ENCODE data around the gene MKNK2.
"Not testable (repeated sequence)": the region's sequence is repeated elsewhere in the genome, so short reads cannot be mapped to it uniquely, and the experiment has no call there.

Gene MKNK2

GRCh38 chr19:2050991-2051772 is at the start of gene MKNK2:
Gene MKNK2 (minus strand): TSS chr19:2051244. CDS start chr19:2050851, 393 bp downstream.
- intact Hi-C loops (cut with DNase I): no loop called here
- peak; percentile 73 to 99 (median 95) for DNase-seq

DNA sequence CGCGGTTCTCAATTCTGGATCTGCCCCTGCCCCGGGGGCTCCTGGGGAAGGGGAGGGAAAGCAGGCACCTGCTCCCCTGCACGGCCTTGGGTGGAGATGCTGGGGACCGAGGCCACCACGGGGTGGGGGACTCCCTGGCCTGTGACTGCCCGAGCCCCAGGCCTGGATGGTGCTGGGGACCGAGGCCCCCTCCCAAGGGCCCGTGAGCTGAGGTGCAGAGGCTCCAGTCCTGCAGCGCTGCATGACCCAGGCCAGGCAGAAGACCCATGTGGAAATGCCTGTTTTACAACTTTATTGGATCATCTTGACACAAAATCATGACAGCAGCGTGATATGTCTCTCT is 49.6 kb upstream of the MKNK2 start:
- DNase-seq: no peak
- intact Hi-C loops (cut with DNase I): loop anchor here (5.0 kb wide), 1 partner anchor 47 kb away; no protein-coding TSS in a partner anchor

- intact Hi-C loops (cut with DNase I): loop anchor here (5.0 kb wide), 1 partner anchor 47 kb away; no protein-coding TSS in a partner anchor
Measured at GRCh38 chr19:2099937-2100718, 49.1 kb upstream of the MKNK2 start.

DNA sequence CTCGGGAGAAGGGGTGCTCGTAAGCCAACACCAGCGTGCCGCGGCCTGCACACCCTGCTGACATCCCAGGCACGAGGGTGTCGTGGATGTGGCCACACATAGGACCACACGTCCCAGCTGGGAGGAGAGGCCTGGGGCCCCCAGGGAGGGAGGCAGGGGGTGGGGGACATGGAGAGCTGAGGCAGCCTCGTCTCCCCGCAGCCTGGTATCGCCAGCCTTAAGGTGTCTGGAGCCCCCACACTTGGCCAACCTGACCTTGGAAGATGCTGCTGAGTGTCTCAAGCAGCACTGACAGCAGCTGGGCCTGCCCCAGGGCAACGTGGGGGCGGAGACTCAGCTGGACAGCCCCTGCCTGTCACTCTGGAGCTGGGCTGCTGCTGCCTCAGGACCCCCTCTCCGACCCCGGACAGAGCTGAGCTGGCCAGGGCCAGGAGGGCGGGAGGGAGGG is 48.0 kb upstream of the MKNK2 start:
- intact Hi-C loops (cut with DNase I): no loop called here
- no peak for DNase-seq

More at GRCh38 chr19:2099937-2100718, 49.1 kb upstream of the MKNK2 start:
- no peak for DNase-seq

DNA sequence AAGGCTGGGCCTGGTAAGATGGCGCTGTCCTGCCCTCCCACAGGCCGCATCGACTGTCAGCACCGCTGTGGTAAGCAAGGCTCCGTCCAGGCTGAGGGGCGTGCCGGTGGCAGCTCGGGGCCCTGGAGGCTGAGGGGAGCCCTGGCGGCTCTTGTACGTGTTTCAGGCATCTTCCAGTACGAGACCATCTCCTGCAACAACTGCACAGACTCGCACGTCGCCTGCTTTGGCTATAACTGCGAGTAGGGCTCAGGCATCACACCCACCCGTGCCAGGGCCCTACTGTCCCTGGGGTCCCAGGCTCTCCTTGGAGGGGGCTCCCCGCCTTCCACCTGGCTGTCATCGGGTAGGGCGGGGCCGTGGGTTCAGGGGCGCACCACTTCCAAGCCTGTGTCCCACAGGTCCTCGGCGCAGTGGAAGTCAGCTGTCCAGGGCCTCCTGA is 46.9 kb upstream of the MKNK2 start:
- no peak for DNase-seq
- intact Hi-C loops (cut with DNase I): no loop called here

DNA sequence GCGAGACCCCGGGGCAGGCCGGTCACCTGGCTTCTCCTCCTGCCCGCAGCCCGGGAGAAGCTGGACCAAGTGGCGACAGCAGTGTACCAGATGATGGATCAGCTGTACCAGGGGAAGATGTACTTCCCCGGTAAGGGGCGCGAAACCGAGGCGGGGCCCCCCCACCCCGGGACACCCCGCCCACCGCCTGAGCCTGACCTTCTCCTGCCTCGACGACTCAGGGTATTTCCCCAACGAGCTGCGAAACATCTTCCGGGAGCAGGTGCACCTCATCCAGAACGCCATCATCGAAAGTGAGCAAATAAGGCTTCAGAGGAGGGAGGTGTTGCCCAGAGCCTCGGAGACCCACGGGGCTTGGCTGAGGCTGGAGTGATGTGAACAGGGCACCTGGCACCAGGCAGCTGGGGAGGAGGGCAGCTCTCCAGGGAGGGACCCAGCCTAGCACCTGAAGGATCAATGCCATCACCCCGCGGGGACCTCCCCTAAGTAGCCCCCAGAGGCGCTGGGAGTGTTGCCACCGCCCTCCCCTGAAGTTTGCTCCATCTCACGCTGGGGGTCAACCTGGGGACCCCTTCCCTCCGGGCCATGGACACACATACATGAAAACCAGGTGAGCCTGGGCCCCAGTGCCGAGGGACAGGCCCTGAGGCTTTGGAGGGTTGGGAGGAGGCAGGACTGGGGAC is 46.3 kb upstream of the MKNK2 start:
- intact Hi-C loops (cut with DNase I): no loop called here
- DNase-seq: no peak

DNA sequence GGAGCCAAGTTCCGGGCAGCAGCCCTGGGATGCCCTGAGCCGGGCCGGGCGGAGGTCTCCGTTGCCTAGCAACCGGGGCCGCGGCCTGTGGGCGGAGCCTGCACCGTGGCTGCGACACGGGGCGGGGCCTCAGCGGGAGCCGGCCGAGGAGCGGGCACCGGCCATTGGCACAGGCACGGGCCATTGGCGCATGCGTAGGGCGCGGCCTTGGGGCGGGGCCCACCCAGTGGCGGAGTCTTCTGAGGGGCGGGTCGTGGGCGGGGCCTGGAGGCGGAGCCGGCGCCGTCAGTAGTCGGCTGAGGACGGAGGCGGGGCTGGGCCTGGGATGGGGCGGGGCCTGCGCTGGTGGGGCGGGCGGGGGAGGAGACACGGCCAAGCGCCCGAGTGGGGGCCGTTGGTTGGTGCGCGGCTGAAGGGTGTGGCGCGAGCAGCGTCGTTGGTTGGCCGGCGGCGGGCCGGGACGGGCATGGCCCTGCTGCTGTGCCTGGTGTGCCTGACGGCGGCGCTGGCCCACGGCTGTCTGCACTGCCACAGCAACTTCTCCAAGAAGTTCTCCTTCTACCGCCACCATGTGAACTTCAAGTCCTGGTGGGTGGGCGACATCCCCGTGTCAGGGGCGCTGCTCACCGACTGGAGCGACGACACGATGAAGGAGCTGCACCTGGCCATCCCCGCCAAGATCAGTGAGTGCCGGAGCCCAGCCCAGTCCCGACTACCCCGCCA is 45.6 kb upstream of the MKNK2 start, which contains the start of gene IZUMO4:
IZUMO4 (plus strand) TSS at position 436 of the 723 bp plus-strand sequence; CDS start at position 467, 31 bp downstream.
- peak; percentile 96 to 100 (median 99) for DNase-seq
- intact Hi-C loops (cut with DNase I): no loop called here

DNA sequence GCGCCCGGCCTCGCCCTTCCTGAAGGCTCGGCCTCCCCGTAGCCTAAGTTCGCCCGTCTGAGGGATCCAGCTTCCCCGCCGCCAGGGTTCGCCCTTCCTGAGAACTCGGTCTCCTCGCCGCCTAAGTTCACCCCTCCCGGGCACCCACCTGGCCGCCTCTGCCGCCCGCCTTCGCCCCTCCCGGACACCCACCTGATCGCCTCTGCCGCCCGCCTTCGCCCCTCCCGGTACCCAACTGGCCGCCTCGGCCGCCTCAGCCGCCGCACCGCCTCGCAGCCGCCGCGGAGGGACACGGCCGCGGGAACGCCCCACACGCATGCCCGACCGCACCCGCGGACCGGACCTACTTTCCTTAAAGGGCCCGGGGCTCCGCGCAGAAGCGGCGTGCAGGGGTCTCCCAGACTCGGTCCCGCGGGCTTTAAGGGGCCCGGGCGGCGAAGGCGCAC is 45.0 kb upstream of the MKNK2 start, which contains the start of gene MOB3A:
MOB3A (minus strand) TSS at position 293 of the 446 bp plus-strand sequence. CDS start 17,766 bp downstream, outside the sequence.
- DNase-seq: peak in 23 of 42 donors; percentile 61 to 93 (median 85)
- intact Hi-C loops (cut with DNase I): no loop called here

- intact Hi-C loops (cut with DNase I); DNase-seq: not testable (repeated sequence)
Measured at GRCh38 chr19:2091926-2092525, 41.0 kb upstream of the MKNK2 start.

- intact Hi-C loops (cut with DNase I): no loop called here
- no peak for DNase-seq
Measured at GRCh38 chr19:2089727-2090053, 38.6 kb upstream of the MKNK2 start.

- no peak for DNase-seq
Measured at GRCh38 chr19:2089001-2089711, 38.1 kb upstream of the MKNK2 start.

DNA sequence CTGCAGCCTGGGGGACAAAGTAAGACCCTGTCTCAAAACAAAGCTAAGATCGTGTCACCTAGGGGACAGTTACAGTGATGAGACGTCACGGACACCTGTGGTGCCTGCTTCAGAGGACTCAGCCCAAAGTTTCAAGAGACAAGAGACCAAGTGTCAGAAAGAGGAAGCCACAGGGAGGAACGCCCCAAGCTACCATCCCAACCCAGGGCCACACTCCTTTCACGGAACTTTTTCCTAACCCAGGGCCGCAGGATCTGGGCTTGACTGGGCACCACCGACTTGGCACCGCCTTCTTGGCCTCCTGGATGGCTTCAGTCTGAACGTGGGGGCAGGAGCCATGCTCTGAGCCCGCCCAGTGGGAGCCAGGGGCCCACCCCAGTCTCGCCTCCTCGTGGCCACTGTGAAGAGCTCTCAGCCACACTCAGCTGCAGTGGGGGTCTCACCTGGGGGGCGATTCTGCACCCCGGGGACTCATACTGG is 36.6 kb upstream of the MKNK2 start:
- DNase-seq: no peak
- intact Hi-C loops (cut with DNase I): no loop called here

More at GRCh38 chr19:2089001-2089711, 38.1 kb upstream of the MKNK2 start:
- intact Hi-C loops (cut with DNase I): no loop called here

GRCh38 chr19:2086695-2087620 is 35.9 kb upstream of the MKNK2 start:
- intact Hi-C loops (cut with DNase I); DNase-seq: not testable (repeated sequence)

DNA sequence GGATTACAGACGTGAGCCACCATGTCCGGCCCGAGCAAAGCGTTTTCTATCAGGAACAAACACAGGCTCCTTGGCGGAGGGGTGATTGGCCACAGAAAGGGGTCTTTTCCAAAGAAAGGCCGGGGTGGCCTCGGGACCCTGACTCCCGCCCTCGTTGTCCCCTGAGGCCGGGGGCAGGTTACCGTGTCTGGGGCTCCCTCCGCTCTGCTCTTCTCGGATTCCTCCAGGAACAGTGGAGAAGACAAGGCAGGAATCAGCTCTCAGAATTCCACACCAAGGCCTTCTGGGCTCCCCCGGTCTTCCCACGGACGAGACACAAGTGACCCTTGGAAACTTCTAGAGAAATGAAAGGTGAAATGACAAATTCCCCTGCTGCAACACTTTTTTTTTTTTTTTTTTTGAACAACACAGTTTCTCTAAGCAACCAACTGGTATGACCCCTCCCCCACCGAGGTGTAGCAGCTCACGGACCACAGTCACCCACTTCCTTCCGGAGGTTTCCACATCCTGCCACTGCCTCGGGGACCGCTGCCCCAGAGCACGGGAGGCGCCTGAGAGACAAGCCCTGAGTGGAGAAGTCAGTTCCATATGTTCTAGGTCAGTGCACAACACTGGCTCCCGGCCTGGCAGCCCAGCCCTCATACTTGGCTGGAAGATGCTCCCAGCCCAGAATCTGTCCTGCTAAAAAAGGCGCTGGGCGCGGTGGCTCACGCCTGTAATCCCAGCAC is 34.1 kb upstream of the MKNK2 start:
- intact Hi-C loops (cut with DNase I): no loop called here
- DNase-seq: peak in 10 of 42 donors; percentile 29 to 68 (median 50)

GRCh38 chr19:2083174-2083854 is 32.3 kb upstream of the MKNK2 start:
- no peak for DNase-seq
- intact Hi-C loops (cut with DNase I): no loop called here
